Measurements from ENCODE around the gene KIF20A. TPM values are rescaled to one million over a fixed set of nuclear protein-coding genes. Genes with fewer than 3 reads are reported as not detected.
"Not testable (repeated sequence)": the region's sequence is repeated elsewhere in the genome, so short reads cannot be mapped to it uniquely, and the experiment has no call there.

The KIF20A gene
- total RNA-seq, 2 experiments from 2014 or later: 78.9 to 81.9 TPM

GRCh38 chr5:138188626-138189025, 9.7 kb downstream of the KIF20A start:
- Mint-ChIP-seq H3K36me3 (ENCODE audit: low read depth) (peaks cover 43% of the 10 kb centered on the region), H3K27ac (no peak overlapping the region), H3K27me3 (ENCODE audit: low read depth) (no peaks in the 10 kb centered on the region), H3K4me1 (ENCODE audit: low read depth) (no peaks in the 10 kb centered on the region), H3K4me3 (no peak overlapping the region), H3K9me3 (no peaks in the 10 kb centered on the region)
- CTCF ChIA-PET: interaction anchor here (0.8 to 1.0 kb wide), 2 partner anchors 10 to 163 kb away, joined by 3 read pairs; partner anchors contain the start of genes BRD8 and KIF20A
- no peak for DNase-seq
- intact Hi-C loops (cut with micrococcal nuclease): no loop called here

- no peaks in the 10 kb centered on the region for H3K27me3 Mint-ChIP-seq (ENCODE audit: low read depth)
- no peak overlapping the region for H3K27ac Mint-ChIP-seq
- H3K4me3 Mint-ChIP-seq: no peak overlapping the region
- no peaks in the 10 kb centered on the region for H3K4me1 Mint-ChIP-seq (ENCODE audit: low read depth)
- DNase-seq: no peak
- CTCF ChIA-PET: no interaction called here
- no peaks in the 10 kb centered on the region for H3K9me3 Mint-ChIP-seq
- intact Hi-C loops (cut with micrococcal nuclease): no loop called here
- peaks cover 26% of the 10 kb centered on the region for H3K36me3 Mint-ChIP-seq (ENCODE audit: low read depth)
These were observed 13.9 kb downstream of the KIF20A start for GRCh38 chr5:138192826-138193225.

GRCh38 chr5:138193859-138194258, 14.9 kb downstream of the KIF20A start:
- CTCF ChIA-PET: interaction anchor here (0.6 kb wide), 1 partner anchor 122 kb away, joined by 3 read pairs; no protein-coding TSS in a partner anchor
- H3K4me3 Mint-ChIP-seq; DNase-seq; H3K9me3 Mint-ChIP-seq; H3K27me3 Mint-ChIP-seq (ENCODE audit: low read depth); intact Hi-C loops (cut with micrococcal nuclease); H3K27ac Mint-ChIP-seq; H3K4me1 Mint-ChIP-seq (ENCODE audit: low read depth): not testable (repeated sequence)
- peaks cover 24% of the 10 kb centered on the region for H3K36me3 Mint-ChIP-seq (ENCODE audit: low read depth)

GRCh38 chr5:138210985-138211384, 32.1 kb downstream of the KIF20A start:
- no peak overlapping the region for H3K27ac Mint-ChIP-seq
- H3K4me1 Mint-ChIP-seq (ENCODE audit: low read depth): peaks cover 18% of the 10 kb centered on the region
- no peaks in the 10 kb centered on the region for H3K27me3 Mint-ChIP-seq (ENCODE audit: low read depth)
- CTCF ChIA-PET: no interaction called here
- DNase-seq: no peak
- H3K36me3 Mint-ChIP-seq (ENCODE audit: low read depth): peaks cover 17% of the 10 kb centered on the region
- peak overlapping the region; percentile 25 for H3K4me3 Mint-ChIP-seq
- H3K9me3 Mint-ChIP-seq: no peaks in the 10 kb centered on the region
- intact Hi-C loops (cut with micrococcal nuclease): loop anchor here (5.0 to 10.0 kb wide), 2 partner anchors 71 to 224 kb away; partner anchors contain the start of gene REEP2

GRCh38 chr5:138212828-138213160, 33.9 kb downstream of the KIF20A start:
- H3K4me3 Mint-ChIP-seq: peak overlapping the region; percentile 98
- intact Hi-C loops (cut with micrococcal nuclease): loop anchor here (1.0 to 10.0 kb wide), 12 partner anchors 34 to 458 kb away; partner anchors contain the start of genes BRD8, CDC25C, EGR1 and ETF1
- DNase-seq: peak; percentile 19

GRCh38 chr5:138213161-138214029, 34.5 kb downstream of the KIF20A start, which contains the start of gene CDC23:
Gene CDC23 (minus strand): TSS chr5:138213323. CDS start chr5:138213312, 11 bp downstream.
- H3K27ac Mint-ChIP-seq: peak within 1 kb of the TSS; percentile 89
- peaks cover 18% of the 10 kb centered on the region for H3K4me1 Mint-ChIP-seq (ENCODE audit: low read depth)
- peak; percentile 96 for DNase-seq
- intact Hi-C loops (cut with micrococcal nuclease): loop anchor here (1.0 to 10.0 kb wide), 12 partner anchors 35 to 459 kb away; partner anchors contain the start of genes BRD8, CDC25C, EGR1 and ETF1
- no peaks in the 10 kb centered on the region for H3K9me3 Mint-ChIP-seq
- CTCF ChIA-PET: interaction anchor here (0.6 to 2.2 kb wide), 6 partner anchors 11 to 235 kb away, joined by 3 to 18 read pairs (median 4); partner anchors contain the start of gene KDM3B
- H3K36me3 Mint-ChIP-seq (ENCODE audit: low read depth): peaks cover 10% of the 10 kb centered on the region
- H3K4me3 Mint-ChIP-seq: peak within 1 kb of the TSS; percentile 98
- no peaks in the 10 kb centered on the region for H3K27me3 Mint-ChIP-seq (ENCODE audit: low read depth)

More at GRCh38 chr5:138212828-138213160, 33.9 kb downstream of the KIF20A start:
- no peaks in the 10 kb centered on the region for H3K27me3 Mint-ChIP-seq (ENCODE audit: low read depth)
- peaks cover 15% of the 10 kb centered on the region for H3K36me3 Mint-ChIP-seq (ENCODE audit: low read depth)
- H3K9me3 Mint-ChIP-seq: no peaks in the 10 kb centered on the region
- H3K4me1 Mint-ChIP-seq (ENCODE audit: low read depth): peaks cover 18% of the 10 kb centered on the region
- peak overlapping the region; percentile 89 for H3K27ac Mint-ChIP-seq
- CTCF ChIA-PET: interaction anchor here (0.6 to 2.2 kb wide), 6 partner anchors 12 to 236 kb away, joined by 3 to 18 read pairs (median 4); partner anchors contain the start of gene KDM3B

- CTCF ChIA-PET: interaction anchor here (0.7 kb wide), 1 partner anchor 139 kb away, joined by 3 read pairs; no protein-coding TSS in a partner anchor
- Mint-ChIP-seq H3K27me3 (ENCODE audit: low read depth) (peaks cover 3% of the 10 kb centered on the region), H3K36me3 (ENCODE audit: low read depth) (peaks cover 6% of the 10 kb centered on the region), H3K4me3 (no peak overlapping the region), H3K4me1 (ENCODE audit: low read depth) (peaks cover 9% of the 10 kb centered on the region), H3K27ac (no peak overlapping the region), H3K9me3 (no peaks in the 10 kb centered on the region)
- DNase-seq: no peak
- intact Hi-C loops (cut with micrococcal nuclease): loop anchor here (10.0 kb wide), 1 partner anchor 218 kb away; the partner anchor contains the start of gene REEP2
These were observed 37.9 kb downstream of the KIF20A start for GRCh38 chr5:138216799-138217198.

- Mint-ChIP-seq H3K4me3 (no peak overlapping the region), H3K27ac (no peak overlapping the region), H3K36me3 (ENCODE audit: low read depth) (peaks cover 1% of the 10 kb centered on the region), H3K27me3 (ENCODE audit: low read depth) (peaks cover 7% of the 10 kb centered on the region), H3K9me3 (peaks cover 2% of the 10 kb centered on the region), H3K4me1 (ENCODE audit: low read depth) (peaks cover 3% of the 10 kb centered on the region)
- intact Hi-C loops (cut with micrococcal nuclease): loop anchor here (1.0 kb wide), 1 partner anchor 60 kb away; no protein-coding TSS in a partner anchor
- CTCF ChIA-PET: interaction anchor here (0.6 to 1.2 kb wide), 7 partner anchors 23 to 211 kb away, joined by 3 to 5 read pairs (median 4); partner anchors contain the start of genes CDC25C, KDM3B and KIF20A
- no peak for DNase-seq
These were observed 44.6 kb downstream of the KIF20A start for GRCh38 chr5:138223532-138223931.

GRCh38 chr5:138224712-138225111, 45.8 kb downstream of the KIF20A start:
- Mint-ChIP-seq H3K4me1 (ENCODE audit: low read depth) (peaks cover 3% of the 10 kb centered on the region), H3K27me3 (ENCODE audit: low read depth) (peaks cover 7% of the 10 kb centered on the region), H3K4me3 (no peak overlapping the region), H3K27ac (no peak overlapping the region), H3K9me3 (peaks cover 2% of the 10 kb centered on the region), H3K36me3 (ENCODE audit: low read depth) (peaks cover 1% of the 10 kb centered on the region)
- no peak for DNase-seq
- intact Hi-C loops (cut with micrococcal nuclease): no loop called here
- CTCF ChIA-PET: interaction anchor here (1.2 to 1.3 kb wide), 2 partner anchors 11 to 127 kb away, joined by 3 to 5 read pairs; partner anchors contain the start of genes CDC23 and KDM3B

GRCh38 chr5:138226910-138227309, 48.0 kb downstream of the KIF20A start:
- CTCF ChIA-PET: no interaction called here
- Mint-ChIP-seq H3K4me3 (no peak overlapping the region), H3K27ac (no peak overlapping the region), H3K9me3 (peaks cover 2% of the 10 kb centered on the region), H3K36me3 (ENCODE audit: low read depth) (peaks cover 1% of the 10 kb centered on the region), H3K27me3 (ENCODE audit: low read depth) (peaks cover 7% of the 10 kb centered on the region), H3K4me1 (ENCODE audit: low read depth) (peaks cover 3% of the 10 kb centered on the region)
- intact Hi-C loops (cut with micrococcal nuclease): no loop called here
- no peak for DNase-seq

GRCh38 chr5:138229387-138229786, 50.5 kb downstream of the KIF20A start:
- Mint-ChIP-seq H3K9me3 (peaks cover 2% of the 10 kb centered on the region), H3K4me3 (no peak overlapping the region), H3K36me3 (ENCODE audit: low read depth) (peaks cover 1% of the 10 kb centered on the region), H3K4me1 (ENCODE audit: low read depth) (no peaks in the 10 kb centered on the region), H3K27me3 (ENCODE audit: low read depth) (peaks cover 5% of the 10 kb centered on the region), H3K27ac (no peak overlapping the region)
- CTCF ChIA-PET: interaction anchor here (1.1 kb wide), 1 partner anchor 20 kb away, joined by 3 read pairs; no protein-coding TSS in a partner anchor
- no peak for DNase-seq
- intact Hi-C loops (cut with micrococcal nuclease): no loop called here

GRCh38 chr5:138230261-138230660, 51.3 kb downstream of the KIF20A start:
- Mint-ChIP-seq H3K27me3 (ENCODE audit: low read depth) (peaks cover 6% of the 10 kb centered on the region), H3K4me1 (ENCODE audit: low read depth) (no peaks in the 10 kb centered on the region), H3K9me3 (peaks cover 2% of the 10 kb centered on the region), H3K4me3 (no peak overlapping the region), H3K27ac (no peak overlapping the region), H3K36me3 (ENCODE audit: low read depth) (peaks cover 1% of the 10 kb centered on the region)
- intact Hi-C loops (cut with micrococcal nuclease): no loop called here
- CTCF ChIA-PET: no interaction called here
- DNase-seq: no peak

Measured in activated naive CD4-positive, alpha-beta T cell treated with anti-CD3 and anti-CD28 coated beads for 36 hours (primary cell).